ENCODE results near the gene KCNH3. TPM values are rescaled to one million over a fixed set of nuclear protein-coding genes. Genes with fewer than 3 reads are reported as not detected.

KCNH3 gene
- total RNA-seq, 2 donors from 2014 or later = 0.35 to 0.95 TPM

DNA sequence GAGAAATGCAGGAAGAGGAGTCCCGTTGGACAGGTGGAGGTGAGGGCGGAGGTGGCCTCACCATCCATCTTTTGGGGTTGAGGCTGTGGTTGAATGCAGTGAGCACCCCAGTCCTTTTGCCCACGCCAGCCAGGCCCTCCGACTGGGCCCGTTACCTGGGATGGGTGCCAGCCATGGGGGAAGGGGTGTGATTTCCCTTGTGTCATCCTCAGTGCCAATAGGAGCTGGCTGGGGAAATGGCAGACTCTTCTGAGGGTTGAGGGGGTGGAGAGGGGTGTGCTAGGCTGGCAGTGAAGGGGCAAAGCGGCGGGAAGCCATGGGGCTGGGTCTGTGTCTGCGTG, 9.6 kb downstream of the KCNH3 start:
- Histone ChIP-seq H3K36me3 (no peaks in the 10 kb centered on the region), H3K27ac (no peak overlapping the region), H3K27me3 (replicated peaks; ENCODE audit: insufficient read depth) (no peaks in the 10 kb centered on the region), H3K4me3 (peak overlapping the region; percentile 68), H3K4me1 (ENCODE audit: control insufficient read depth in 1 of 2, low read depth in 2 of 2) (peaks cover 3 to 14% of the 10 kb centered on the region in 2 donors), H3K9me3 (no peaks in the 10 kb centered on the region)
- DNase-seq (ENCODE audit: low spot score) = no peak
- ATAC-seq (ENCODE audit: insufficient number of reproducible peaks, low FRiP score, low read depth) = no peak
- TF ChIP-seq, protein P1, sequence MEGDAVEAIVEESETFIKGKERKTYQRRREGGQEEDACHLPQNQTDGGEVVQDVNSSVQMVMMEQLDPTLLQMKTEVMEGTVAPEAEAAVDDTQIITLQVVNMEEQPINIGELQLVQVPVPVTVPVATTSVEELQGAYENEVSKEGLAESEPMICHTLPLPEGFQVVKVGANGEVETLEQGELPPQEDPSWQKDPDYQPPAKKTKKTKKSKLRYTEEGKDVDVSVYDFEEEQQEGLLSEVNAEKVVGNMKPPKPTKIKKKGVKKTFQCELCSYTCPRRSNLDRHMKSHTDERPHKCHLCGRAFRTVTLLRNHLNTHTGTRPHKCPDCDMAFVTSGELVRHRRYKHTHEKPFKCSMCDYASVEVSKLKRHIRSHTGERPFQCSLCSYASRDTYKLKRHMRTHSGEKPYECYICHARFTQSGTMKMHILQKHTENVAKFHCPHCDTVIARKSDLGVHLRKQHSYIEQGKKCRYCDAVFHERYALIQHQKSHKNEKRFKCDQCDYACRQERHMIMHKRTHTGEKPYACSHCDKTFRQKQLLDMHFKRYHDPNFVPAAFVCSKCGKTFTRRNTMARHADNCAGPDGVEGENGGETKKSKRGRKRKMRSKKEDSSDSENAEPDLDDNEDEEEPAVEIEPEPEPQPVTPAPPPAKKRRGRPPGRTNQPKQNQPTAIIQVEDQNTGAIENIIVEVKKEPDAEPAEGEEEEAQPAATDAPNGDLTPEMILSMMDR (IDR thresholded peaks at IDR 0.05) = no peak

DNA sequence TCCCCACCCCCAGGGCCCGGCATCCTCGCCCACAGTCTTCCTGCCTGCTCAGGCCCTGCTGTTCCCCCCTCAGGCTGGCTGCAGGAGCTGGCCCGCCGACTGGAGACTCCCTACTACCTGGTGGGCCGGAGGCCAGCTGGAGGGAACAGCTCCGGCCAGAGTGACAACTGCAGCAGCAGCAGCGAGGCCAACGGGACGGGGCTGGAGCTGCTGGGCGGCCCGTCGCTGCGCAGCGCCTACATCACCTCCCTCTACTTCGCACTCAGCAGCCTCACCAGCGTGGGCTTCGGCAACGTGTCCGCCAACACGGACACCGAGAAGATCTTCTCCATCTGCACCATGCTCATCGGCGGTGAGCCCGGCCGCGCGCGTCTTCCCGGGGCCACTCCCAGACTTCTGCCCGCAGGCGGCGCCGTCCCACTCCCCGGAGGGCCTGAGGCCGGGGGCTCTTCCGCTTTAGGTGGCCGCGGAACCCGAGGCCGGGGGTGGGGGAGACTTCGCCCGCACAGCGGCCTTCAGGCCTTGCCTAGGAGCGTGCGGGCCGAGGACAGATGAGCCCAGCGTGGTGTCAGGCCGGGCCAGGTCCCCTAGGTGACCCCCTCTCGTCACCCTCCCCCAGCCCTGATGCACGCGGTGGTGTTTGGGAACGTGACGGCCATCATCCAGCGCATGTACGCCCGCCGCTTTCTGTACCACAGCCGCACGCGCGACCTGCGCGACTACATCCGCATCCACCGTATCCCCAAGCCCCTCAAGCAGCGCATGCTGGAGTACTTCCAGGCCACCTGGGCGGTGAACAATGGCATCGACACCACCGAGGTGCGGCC, 10.2 kb downstream of the KCNH3 start:
- H3K27me3 ChIP-seq (replicated peaks; ENCODE audit: insufficient read depth) = no peaks in the 10 kb centered on the region
- H3K27ac ChIP-seq = no peak overlapping the region
- H3K4me1 ChIP-seq (ENCODE audit: control insufficient read depth in 1 of 2, low read depth in 2 of 2) = peaks cover 3 to 14% of the 10 kb centered on the region in 2 donors
- TF ChIP-seq, protein P1 (IDR thresholded peaks at IDR 0.05) = peak; percentile 39
- ATAC-seq (ENCODE audit: insufficient number of reproducible peaks, low FRiP score, low read depth) = no peak
- H3K4me3 ChIP-seq = peak overlapping the region; percentile 68
- H3K36me3 ChIP-seq = no peaks in the 10 kb centered on the region
- no peaks in the 10 kb centered on the region for H3K9me3 ChIP-seq
- no peak for DNase-seq (ENCODE audit: low spot score)

DNA sequence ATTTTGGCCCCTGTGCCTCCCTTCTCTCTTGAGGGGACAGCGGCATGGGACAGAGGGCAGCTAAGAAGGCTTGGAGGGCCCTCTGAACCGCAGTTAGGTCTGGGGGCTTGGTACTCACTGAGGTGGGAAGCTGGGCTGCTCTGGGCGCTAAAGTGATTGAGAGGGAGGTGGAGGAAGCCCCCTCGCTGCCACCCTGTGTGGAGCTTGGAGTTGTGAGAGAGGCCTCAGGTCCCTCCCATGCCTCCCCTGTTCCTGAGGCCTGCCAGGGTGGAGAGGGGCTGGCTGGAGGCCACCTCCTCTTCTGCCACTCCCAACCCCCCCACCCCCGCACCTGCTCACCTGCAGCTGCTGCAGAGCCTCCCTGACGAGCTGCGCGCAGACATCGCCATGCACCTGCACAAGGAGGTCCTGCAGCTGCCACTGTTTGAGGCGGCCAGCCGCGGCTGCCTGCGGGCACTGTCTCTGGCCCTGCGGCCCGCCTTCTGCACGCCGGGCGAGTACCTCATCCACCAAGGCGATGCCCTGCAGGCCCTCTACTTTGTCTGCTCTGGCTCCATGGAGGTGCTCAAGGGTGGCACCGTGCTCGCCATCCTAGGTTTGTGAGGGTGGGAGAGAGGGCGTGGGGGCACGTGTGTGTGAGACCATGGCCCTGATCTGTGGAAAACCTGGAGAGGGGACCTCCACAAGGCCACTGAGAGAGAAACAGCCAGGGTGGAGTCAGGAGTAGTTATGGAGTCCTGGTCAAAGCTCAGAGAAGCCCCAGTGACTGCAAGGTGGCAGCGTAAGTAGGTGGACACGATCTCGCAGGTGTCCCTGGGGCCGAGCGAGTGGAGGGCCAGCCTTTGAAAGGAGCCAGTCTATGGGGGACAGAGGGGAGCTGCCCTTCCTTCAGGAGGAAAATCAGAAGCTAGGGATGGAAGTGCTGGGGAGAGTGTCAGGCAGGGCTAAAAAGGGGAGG, 11.2 kb downstream of the KCNH3 start:
- DNase-seq (ENCODE audit: low spot score) (no peak), ATAC-seq (ENCODE audit: insufficient number of reproducible peaks, low FRiP score, low read depth) (no peak)
- TF ChIP-seq, protein P1 (IDR thresholded peaks at IDR 0.05) = no peak
- peaks cover 3 to 14% of the 10 kb centered on the region in 2 donors for H3K4me1 ChIP-seq (ENCODE audit: control insufficient read depth in 1 of 2, low read depth in 2 of 2)
- H3K27ac ChIP-seq = no peak overlapping the region
- H3K9me3 ChIP-seq = no peaks in the 10 kb centered on the region
- peak overlapping the region; percentile 68 for H3K4me3 ChIP-seq
- H3K27me3 ChIP-seq (replicated peaks; ENCODE audit: insufficient read depth) = no peaks in the 10 kb centered on the region
- no peaks in the 10 kb centered on the region for H3K36me3 ChIP-seq

DNA sequence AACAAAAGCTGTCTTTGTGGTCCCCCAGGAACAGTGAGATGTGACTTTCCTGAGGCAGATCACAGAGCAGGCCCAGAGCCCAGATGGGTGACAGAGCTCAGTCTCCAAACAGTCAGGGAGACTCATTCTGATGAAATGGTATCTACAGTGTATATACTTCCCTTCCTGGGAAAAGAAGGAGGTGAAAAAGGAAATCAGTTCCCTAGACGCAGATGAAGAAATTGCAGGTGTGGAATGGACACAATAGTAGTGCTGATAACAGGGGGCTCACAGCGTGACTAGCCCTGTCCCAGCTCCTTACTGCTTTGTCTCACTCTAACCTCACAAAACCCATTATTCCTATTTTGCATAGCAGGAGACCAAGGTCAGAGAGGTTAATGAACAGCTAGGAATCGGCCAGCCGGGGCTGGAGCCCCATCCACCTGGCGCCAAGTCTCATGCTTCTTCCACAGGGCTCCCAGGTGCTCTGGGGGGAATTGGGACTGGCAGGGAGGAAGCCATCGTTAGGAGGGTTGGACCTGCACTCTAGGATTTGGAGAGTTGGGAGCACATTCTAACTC, 11.9 kb downstream of the KCNH3 start:
- TF ChIP-seq, protein P1 (IDR thresholded peaks at IDR 0.05) = no peak
- H3K9me3 ChIP-seq = no peaks in the 10 kb centered on the region
- H3K27me3 ChIP-seq (replicated peaks; ENCODE audit: insufficient read depth) = no peaks in the 10 kb centered on the region
- no peaks in the 10 kb centered on the region for H3K36me3 ChIP-seq
- peaks cover 3 to 14% of the 10 kb centered on the region in 2 donors for H3K4me1 ChIP-seq (ENCODE audit: control insufficient read depth in 1 of 2, low read depth in 2 of 2)
- H3K27ac ChIP-seq = no peak overlapping the region
- DNase-seq (ENCODE audit: low spot score) (no peak), ATAC-seq (ENCODE audit: insufficient number of reproducible peaks, low FRiP score, low read depth) (no peak)
- no peak overlapping the region for H3K4me3 ChIP-seq

DNA sequence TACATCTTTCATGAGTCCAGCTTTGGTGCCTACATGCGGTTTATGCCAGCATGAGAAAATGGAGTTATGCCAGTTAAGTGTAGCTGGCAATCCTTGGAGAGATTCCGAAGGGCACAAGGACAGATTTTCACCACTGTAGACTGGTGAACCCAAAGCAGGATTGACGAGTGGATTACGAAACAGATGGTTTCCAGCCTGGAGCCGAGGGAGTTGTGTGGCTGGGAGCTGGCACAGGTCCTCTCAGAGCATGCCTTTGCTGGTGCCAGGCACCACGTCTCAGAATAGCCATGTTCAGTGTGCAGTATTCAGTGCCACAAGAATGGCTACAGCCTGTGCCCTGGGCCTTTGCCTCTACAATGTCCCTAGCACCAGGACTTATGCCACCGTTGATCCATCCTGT, 13.2 kb downstream of the KCNH3 start:
- TF ChIP-seq, protein P1 (IDR thresholded peaks at IDR 0.05) = no peak
- no peak overlapping the region for H3K4me3 ChIP-seq
- H3K36me3 ChIP-seq = peaks cover 5% of the 10 kb centered on the region
- H3K27me3 ChIP-seq (replicated peaks; ENCODE audit: insufficient read depth) = no peaks in the 10 kb centered on the region
- peaks cover 3 to 14% of the 10 kb centered on the region in 2 donors for H3K4me1 ChIP-seq (ENCODE audit: control insufficient read depth in 1 of 2, low read depth in 2 of 2)
- DNase-seq (ENCODE audit: low spot score) (no peak), ATAC-seq (ENCODE audit: insufficient number of reproducible peaks, low FRiP score, low read depth) (peak; percentile 51)
- no peak overlapping the region for H3K27ac ChIP-seq
- H3K9me3 ChIP-seq = no peaks in the 10 kb centered on the region
